Kidney (tissue), 14 donors: Measurements from ENCODE around the gene GLRX2. TPM values are rescaled to one million over a fixed set of nuclear protein-coding genes. Genes with fewer than 3 reads are reported as not detected.

Experiments used
- DNase-seq, 5 donors: peaks; one replicate each; pipeline ENCODE4 v3.0.0-alpha.2; 2013 to 2020
- FAIRE-seq: peaks from 2 replicates; lab custom pipeline; 2012; peaks lifted over from hg19 to GRCh38; lab: Jason Lieb, UNC
- H3K27ac ChIP-seq, 2 donors: one replicate each; pipeline ENCODE4 v1.7.0; 2013; ENCODE audit warnings: low read depth in 2 of 2, low read length in 2 of 2, inconsistent platforms in 1 of 2
- H3K27me3 ChIP-seq: one replicate; pipeline ENCODE4 v1.7.1; 2013; ENCODE audit warnings: low read length, inconsistent platforms; ENCODE audit not compliant: control insufficient read depth, insufficient read depth
- H3K36me3 ChIP-seq, 3 donors: one replicate each; pipeline versions ENCODE4 v1.7.0 to v1.7.1; 2013; ENCODE audit warnings: low read length in 3 of 3, control low read depth in 1 of 3, inconsistent platforms in 1 of 3; ENCODE audit not compliant: insufficient read depth in 3 of 3, control insufficient read depth in 2 of 3
- H3K4me1 ChIP-seq, 3 donors: one replicate each; pipeline versions ENCODE4 v1.7.0 to v1.7.1; 2013; ENCODE audit warnings: low read length in 3 of 3, inconsistent platforms in 1 of 3, low read depth in 1 of 3; ENCODE audit not compliant: control insufficient read depth in 2 of 3, insufficient read depth in 2 of 3
- H3K4me3 ChIP-seq, 3 donors: one replicate each; pipeline versions ENCODE4 v1.7.0 to v1.8.1; 2013; ENCODE audit warnings: low read length in 3 of 3, control low read depth in 1 of 3, inconsistent platforms in 1 of 3
- H3K9ac ChIP-seq, 3 donors: one replicate each; pipeline versions ENCODE4 v1.7.0 to v1.7.1; 2013; ENCODE audit warnings: low read length in 3 of 3, control low read depth in 1 of 3, inconsistent platforms in 1 of 3
- H3K9me3 ChIP-seq, 3 donors: one replicate each; pipeline versions ENCODE4 v1.7.0 to v1.7.1; 2013; ENCODE audit warnings: low read length in 3 of 3, control low read depth in 1 of 3, inconsistent platforms in 1 of 3; ENCODE audit not compliant: control insufficient read depth in 2 of 3, insufficient read depth in 1 of 3
- intact Hi-C: fragments of 100-400 bp; cut with DNase I; formaldehyde crosslinking; loops from one replicate; pipeline ENCODE4 v1.11.1; 2022
- polyA plus RNA-seq: library from polyadenylated mRNA; stranded (reverse); fragments of 350-450 nt; fragmentation: Illumina TruSeq; extraction: RNeasy Lipid Tissue Mini Kit (QIAGEN cat#74804); gene quantifications from one replicate; pipeline ENCODE4 v1.2.3, GENCODE V29; 2014; ENCODE audit warnings: low read depth, low replicate concordance; ENCODE audit not compliant: insufficient read depth
- total RNA-seq: library from RNA; stranded (reverse); fragmentation: NEBNext Ultra II Directional; extraction: Animal tissue kit (Norgen Biotek cat#: 25700); gene quantifications from one replicate; pipeline ENCODE4 v1.2.1, GENCODE V29; 2021
- TF ChIP-seq, protein P1 (sequence below): IDR thresholded peaks from 3 replicates; pipeline ENCODE4 v1.5.1; 2012; ENCODE audit warnings: mild to moderate bottlenecking, moderate library complexity, borderline replicate concordance; ENCODE audit not compliant: insufficient read depth; ENCODE audit errors: extremely low read depth
- donor health status: control.
- donor health status: control.
- donor health status: control.
- donor health status: control.
- donor health status: control.
- donor health status: DM: yes; HTN: yes; CAD: no.
- donor health status: Normal renal cell carcinoma (clear cell type).

Gene GLRX2
- total and polyA plus RNA-seq, 2 donors from 2014 or later = 15.6 to 25.3 TPM

GRCh38 chr1:193069748-193070385 is 35.3 kb downstream of the GLRX2 start:
- DNase-seq = no peak
- intact Hi-C loops = no loop called here
- Histone ChIP-seq H3K9me3 (no peaks in the 10 kb centered on the region), H3K9ac (no peak overlapping the region), H3K27me3 (no peaks in the 10 kb centered on the region), H3K36me3 (no peaks in the 10 kb centered on the region), H3K4me3 (no peak overlapping the region), H3K27ac (no peak overlapping the region), H3K4me1 (no peaks in the 10 kb centered on the region)
- no peak for FAIRE-seq
- TF ChIP-seq, protein P1, sequence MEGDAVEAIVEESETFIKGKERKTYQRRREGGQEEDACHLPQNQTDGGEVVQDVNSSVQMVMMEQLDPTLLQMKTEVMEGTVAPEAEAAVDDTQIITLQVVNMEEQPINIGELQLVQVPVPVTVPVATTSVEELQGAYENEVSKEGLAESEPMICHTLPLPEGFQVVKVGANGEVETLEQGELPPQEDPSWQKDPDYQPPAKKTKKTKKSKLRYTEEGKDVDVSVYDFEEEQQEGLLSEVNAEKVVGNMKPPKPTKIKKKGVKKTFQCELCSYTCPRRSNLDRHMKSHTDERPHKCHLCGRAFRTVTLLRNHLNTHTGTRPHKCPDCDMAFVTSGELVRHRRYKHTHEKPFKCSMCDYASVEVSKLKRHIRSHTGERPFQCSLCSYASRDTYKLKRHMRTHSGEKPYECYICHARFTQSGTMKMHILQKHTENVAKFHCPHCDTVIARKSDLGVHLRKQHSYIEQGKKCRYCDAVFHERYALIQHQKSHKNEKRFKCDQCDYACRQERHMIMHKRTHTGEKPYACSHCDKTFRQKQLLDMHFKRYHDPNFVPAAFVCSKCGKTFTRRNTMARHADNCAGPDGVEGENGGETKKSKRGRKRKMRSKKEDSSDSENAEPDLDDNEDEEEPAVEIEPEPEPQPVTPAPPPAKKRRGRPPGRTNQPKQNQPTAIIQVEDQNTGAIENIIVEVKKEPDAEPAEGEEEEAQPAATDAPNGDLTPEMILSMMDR = no peak

- Histone ChIP-seq H3K9me3 (no peaks in the 10 kb centered on the region), H3K9ac (no peak overlapping the region), H3K36me3 (no peaks in the 10 kb centered on the region), H3K4me3 (no peak overlapping the region), H3K4me1 (no peaks in the 10 kb centered on the region), H3K27me3 (no peaks in the 10 kb centered on the region), H3K27ac (no peak overlapping the region)
- FAIRE-seq (no peak), DNase-seq (no peak)
- TF ChIP-seq, protein P1 = no peak
- intact Hi-C loops = no loop called here
These were observed 37.2 kb downstream of the GLRX2 start for GRCh38 chr1:193068013-193068412.

DNA sequence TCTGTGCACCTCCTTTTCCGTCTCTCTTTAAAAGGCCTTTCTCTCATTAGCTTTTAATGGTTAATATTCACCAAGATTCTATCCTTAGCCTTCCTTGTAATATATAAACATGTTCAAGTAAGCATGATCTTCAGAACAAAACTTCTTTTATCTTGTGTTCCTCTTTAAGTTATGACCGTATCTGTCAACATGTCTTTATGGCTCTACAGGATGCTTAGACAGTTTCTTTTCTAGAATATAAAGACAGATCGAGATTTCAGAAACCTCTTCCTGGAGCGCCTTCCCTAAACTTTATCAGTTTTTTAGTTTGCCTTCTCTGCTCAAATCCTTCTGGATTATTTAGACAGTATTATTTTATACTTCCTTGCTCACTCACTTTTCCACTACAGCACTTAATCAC is 38.6 kb downstream of the GLRX2 start:
- Histone ChIP-seq H3K27ac (no peak overlapping the region), H3K4me1 (no peaks in the 10 kb centered on the region), H3K36me3 (no peaks in the 10 kb centered on the region), H3K9ac (no peak overlapping the region), H3K27me3 (no peaks in the 10 kb centered on the region), H3K9me3 (no peaks in the 10 kb centered on the region), H3K4me3 (no peak overlapping the region)
- intact Hi-C loops = no loop called here
- FAIRE-seq = no peak
- TF ChIP-seq, protein P1 = no peak
- no peak for DNase-seq

- H3K4me3 ChIP-seq = no peak overlapping the region
- FAIRE-seq = no peak
- no peaks in the 10 kb centered on the region for H3K36me3 ChIP-seq
- no peaks in the 10 kb centered on the region for H3K27me3 ChIP-seq
- H3K27ac ChIP-seq = no peak overlapping the region
- intact Hi-C loops = no loop called here
- no peak overlapping the region for H3K9ac ChIP-seq
- DNase-seq = no peak
- TF ChIP-seq, protein P1 = no peak
- no peaks in the 10 kb centered on the region for H3K9me3 ChIP-seq
- H3K4me1 ChIP-seq = peaks cover 0 to 4% (median 2%) of the 10 kb centered on the region in 3 donors
These were observed 39.3 kb downstream of the GLRX2 start for GRCh38 chr1:193065954-193066353.
